Omental fat pad (tissue), 4 donors: ENCODE measurements around the gene KNOP1. TPM values are rescaled to one million over a fixed set of nuclear protein-coding genes. Genes with fewer than 3 reads are reported as not detected.

ENCODE experiments used
- ATAC-seq: fragments of 150-250 bp; one replicate; pipeline ENCODE4 v1.9.1; 2016; ENCODE audit warnings: mild to moderate bottlenecking, moderate library complexity; ENCODE audit not compliant: low FRiP score
- DNase-seq: peaks from one replicate; pipeline ENCODE4 v3.0.0-alpha.2; 2019; ENCODE audit warnings: low spot score
- total RNA-seq, 4 donors: library from RNA; depleted of rRNA; stranded (reverse); fragments of >200 nt; gene quantifications; one replicate each; pipeline ENCODE4 v1.1.0, GENCODE V29; 2016
- TF ChIP-seq, protein P1 (sequence below), 3 donors: fragments of 450-650 bp; IDR thresholded peaks; one replicate each; pipeline ENCODE4 v1.5.1; 2016 to 2017; ENCODE audit warnings: antibody characterized with exemption in 3 of 3, mild to moderate bottlenecking in 3 of 3, moderate library complexity in 2 of 3

KNOP1 gene
- total RNA-seq, 4 donors from 2014 or later = 4.6 to 19.9 (median 10.1) TPM

GRCh38 chr16:19751478-19752385, 33.7 kb upstream of the KNOP1 start:
- TF ChIP-seq, protein P1, sequence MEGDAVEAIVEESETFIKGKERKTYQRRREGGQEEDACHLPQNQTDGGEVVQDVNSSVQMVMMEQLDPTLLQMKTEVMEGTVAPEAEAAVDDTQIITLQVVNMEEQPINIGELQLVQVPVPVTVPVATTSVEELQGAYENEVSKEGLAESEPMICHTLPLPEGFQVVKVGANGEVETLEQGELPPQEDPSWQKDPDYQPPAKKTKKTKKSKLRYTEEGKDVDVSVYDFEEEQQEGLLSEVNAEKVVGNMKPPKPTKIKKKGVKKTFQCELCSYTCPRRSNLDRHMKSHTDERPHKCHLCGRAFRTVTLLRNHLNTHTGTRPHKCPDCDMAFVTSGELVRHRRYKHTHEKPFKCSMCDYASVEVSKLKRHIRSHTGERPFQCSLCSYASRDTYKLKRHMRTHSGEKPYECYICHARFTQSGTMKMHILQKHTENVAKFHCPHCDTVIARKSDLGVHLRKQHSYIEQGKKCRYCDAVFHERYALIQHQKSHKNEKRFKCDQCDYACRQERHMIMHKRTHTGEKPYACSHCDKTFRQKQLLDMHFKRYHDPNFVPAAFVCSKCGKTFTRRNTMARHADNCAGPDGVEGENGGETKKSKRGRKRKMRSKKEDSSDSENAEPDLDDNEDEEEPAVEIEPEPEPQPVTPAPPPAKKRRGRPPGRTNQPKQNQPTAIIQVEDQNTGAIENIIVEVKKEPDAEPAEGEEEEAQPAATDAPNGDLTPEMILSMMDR (IDR thresholded peaks at IDR 0.05) = no peak
- no peak for ATAC-seq

DNA sequence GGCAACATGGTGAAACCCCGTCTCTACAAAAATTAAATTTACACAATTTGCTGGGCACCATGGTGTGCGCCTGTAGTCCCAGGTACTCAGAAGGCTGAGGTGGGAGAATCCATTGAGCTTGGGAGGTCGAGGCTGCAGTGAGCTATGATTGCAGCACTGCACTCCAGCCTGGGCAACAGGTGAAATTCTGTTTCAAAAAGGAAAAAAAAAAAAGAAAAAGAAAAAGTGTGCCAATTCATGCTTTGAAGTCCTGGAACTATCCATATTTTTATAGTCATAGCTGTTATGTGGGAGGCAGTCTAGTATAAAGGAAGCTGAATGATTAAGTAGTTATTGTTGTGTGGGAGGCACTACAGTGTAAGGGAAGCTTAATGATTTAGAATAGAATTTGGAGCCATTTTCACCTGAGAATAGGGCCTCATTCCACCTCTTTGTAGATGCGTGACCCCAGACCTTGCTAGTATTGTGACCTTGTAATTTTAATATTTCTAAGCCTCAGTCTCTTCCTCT, 31.6 kb upstream of the KNOP1 start:
- ATAC-seq (no peak), DNase-seq (no peak)
- TF ChIP-seq, protein P1 (IDR thresholded peaks at IDR 0.05) = no peak

More at GRCh38 chr16:19751478-19752385, 33.7 kb upstream of the KNOP1 start:
- no peak for DNase-seq

GRCh38 chr16:19748389-19749168, 30.6 kb upstream of the KNOP1 start:
- TF ChIP-seq, protein P1 (IDR thresholded peaks at IDR 0.05) = no peak
- no peak for ATAC-seq

GRCh38 chr16:19746561-19746960, 28.5 kb upstream of the KNOP1 start:
- DNase-seq (no peak), ATAC-seq (no peak)
- TF ChIP-seq, protein P1 (IDR thresholded peaks at IDR 0.05) = no peak

More at GRCh38 chr16:19748389-19749168, 30.6 kb upstream of the KNOP1 start:
- no peak for DNase-seq

- ATAC-seq (no peak), DNase-seq (no peak)
Observed at GRCh38 chr16:19745286-19746010, 27.4 kb upstream of the KNOP1 start.

DNA sequence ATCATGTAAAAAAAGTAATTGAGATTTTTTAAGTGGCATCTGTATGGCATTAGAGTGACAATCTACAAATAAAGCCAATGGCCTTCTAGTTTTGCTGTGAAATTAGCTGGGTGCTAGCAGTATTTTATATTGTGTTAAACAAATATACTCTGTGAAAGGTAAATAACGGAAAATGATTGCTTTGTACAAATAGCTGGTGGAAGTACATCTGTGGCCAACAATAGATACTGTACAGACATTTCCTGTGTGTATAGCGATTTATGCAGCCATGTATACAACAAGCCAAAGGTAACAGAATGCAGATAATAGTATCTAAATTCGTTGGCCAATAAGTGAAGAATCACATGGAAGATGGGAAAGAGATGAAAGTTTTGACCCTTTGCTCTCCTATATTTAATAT, 26.6 kb upstream of the KNOP1 start:
- ATAC-seq (no peak), DNase-seq (no peak)
- TF ChIP-seq, protein P1 (IDR thresholded peaks at IDR 0.05) = no peak

More at GRCh38 chr16:19745286-19746010, 27.4 kb upstream of the KNOP1 start:
- TF ChIP-seq, protein P1 (IDR thresholded peaks at IDR 0.05) = no peak
